CD4-positive, alpha-beta T cell treated with Interleukin-21 for 1 hour (primary cell): ENCODE measurements around the gene EFNB2.

ENCODE experiments used
- DNase-seq: peaks from one replicate; pipeline ENCODE4 v3.0.0-alpha.2; 2020

Gene EFNB2

GRCh38 chr13:106443607-106444322, 91.7 kb downstream of the EFNB2 start:
- DNase-seq = no peak

- no peak for DNase-seq
These were observed 94.6 kb downstream of the EFNB2 start for GRCh38 chr13:106440866-106441265.
